Measurements from ENCODE around the gene PCDHA8.
"Not testable (repeated sequence)": the region's sequence is repeated elsewhere in the genome, so short reads cannot be mapped to it uniquely, and the experiment has no call there.

Gene PCDHA8

GRCh38 chr5:140849831-140850634, 9.0 kb downstream of the PCDHA8 start:
- H3K9me3 Mint-ChIP-seq, H3K27ac Mint-ChIP-seq, ATAC-seq: not testable (repeated sequence)

GRCh38 chr5:140855772-140856674, 15.0 kb downstream of the PCDHA8 start, which contains the start of gene PCDHA10:
PCDHA10 (plus strand) TSS chr5:140855897; CDS start chr5:140856049, 152 bp downstream.
- no peaks in the 10 kb centered on the region for H3K9me3 Mint-ChIP-seq
- no peak within 1 kb of the TSS for H3K4me3 Mint-ChIP-seq
- no peak within 1 kb of the TSS for H3K27ac Mint-ChIP-seq
- ATAC-seq = no peak
- no peaks in the 10 kb centered on the region for H3K36me3 Mint-ChIP-seq
- no peak for DNase-seq (ENCODE audit: low spot score in 2 of 2)
- no peaks in the 10 kb centered on the region for H3K4me1 Mint-ChIP-seq

More at GRCh38 chr5:140849831-140850634, 9.0 kb downstream of the PCDHA8 start:
- H3K36me3 Mint-ChIP-seq; H3K4me1 Mint-ChIP-seq; DNase-seq (ENCODE audit: low spot score in 2 of 2); H3K4me3 Mint-ChIP-seq: not testable (repeated sequence)

- Mint-ChIP-seq H3K36me3 (no peaks in the 10 kb centered on the region), H3K27ac (no peak overlapping the region), H3K9me3 (no peaks in the 10 kb centered on the region), H3K4me1 (no peaks in the 10 kb centered on the region), H3K4me3 (no peak overlapping the region)
- DNase-seq (ENCODE audit: low spot score in 2 of 2) = no peak
- no peak for ATAC-seq
These were observed 16.4 kb downstream of the PCDHA8 start for GRCh38 chr5:140857177-140857986.

DNA sequence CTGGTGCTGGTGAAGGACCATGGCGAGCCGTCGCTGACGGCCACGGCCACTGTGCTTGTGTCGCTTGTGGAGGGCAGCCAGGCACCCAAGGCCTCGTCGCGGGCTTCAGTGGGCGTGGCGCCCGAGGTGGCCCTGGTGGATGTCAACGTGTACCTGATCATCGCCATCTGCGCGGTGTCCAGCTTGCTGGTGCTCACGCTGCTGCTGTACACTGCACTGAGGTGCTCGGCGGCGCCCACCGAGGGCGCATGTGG, 16.9 kb downstream of the PCDHA8 start:
- H3K27ac Mint-ChIP-seq = no peak overlapping the region
- no peaks in the 10 kb centered on the region for H3K36me3 Mint-ChIP-seq
- no peak for DNase-seq (ENCODE audit: low spot score in 2 of 2)
- H3K4me1 Mint-ChIP-seq = no peaks in the 10 kb centered on the region
- no peak for ATAC-seq
- H3K4me3 Mint-ChIP-seq = no peak overlapping the region
- no peaks in the 10 kb centered on the region for H3K9me3 Mint-ChIP-seq

GRCh38 chr5:140862441-140863295, 21.7 kb downstream of the PCDHA8 start:
- DNase-seq (ENCODE audit: low spot score in 2 of 2) = no peak
- H3K9me3 Mint-ChIP-seq = peaks cover 3% of the 10 kb centered on the region
- no peak overlapping the region for H3K27ac Mint-ChIP-seq
- H3K36me3 Mint-ChIP-seq = no peaks in the 10 kb centered on the region
- H3K4me1 Mint-ChIP-seq = no peaks in the 10 kb centered on the region
- H3K4me3 Mint-ChIP-seq = no peak overlapping the region
- ATAC-seq = no peak

GRCh38 chr5:140868721-140869554, 28.0 kb downstream of the PCDHA8 start, which contains the start of gene PCDHA11:
PCDHA11 (plus strand) TSS chr5:140868957; CDS start chr5:140869104, 147 bp downstream.
- Mint-ChIP-seq H3K9me3 (peaks cover 3% of the 10 kb centered on the region), H3K4me3 (no peak within 1 kb of the TSS), H3K36me3 (no peaks in the 10 kb centered on the region)

GRCh38 chr5:140869555-140869886, 28.5 kb downstream of the PCDHA8 start:
- no peak for ATAC-seq
- Mint-ChIP-seq H3K9me3 (peaks cover under 1% of the 10 kb centered on the region), H3K36me3 (no peaks in the 10 kb centered on the region), H3K4me1 (no peaks in the 10 kb centered on the region), H3K4me3 (no peak overlapping the region), H3K27ac (no peak overlapping the region)
- DNase-seq (ENCODE audit: low spot score in 2 of 2) = no peak

More at GRCh38 chr5:140868721-140869554, 28.0 kb downstream of the PCDHA8 start, which contains the start of gene PCDHA11:
- H3K4me1 Mint-ChIP-seq = no peaks in the 10 kb centered on the region
- no peak within 1 kb of the TSS for H3K27ac Mint-ChIP-seq
- ATAC-seq (no peak), DNase-seq (ENCODE audit: low spot score in 2 of 2) (no peak)

DNA sequence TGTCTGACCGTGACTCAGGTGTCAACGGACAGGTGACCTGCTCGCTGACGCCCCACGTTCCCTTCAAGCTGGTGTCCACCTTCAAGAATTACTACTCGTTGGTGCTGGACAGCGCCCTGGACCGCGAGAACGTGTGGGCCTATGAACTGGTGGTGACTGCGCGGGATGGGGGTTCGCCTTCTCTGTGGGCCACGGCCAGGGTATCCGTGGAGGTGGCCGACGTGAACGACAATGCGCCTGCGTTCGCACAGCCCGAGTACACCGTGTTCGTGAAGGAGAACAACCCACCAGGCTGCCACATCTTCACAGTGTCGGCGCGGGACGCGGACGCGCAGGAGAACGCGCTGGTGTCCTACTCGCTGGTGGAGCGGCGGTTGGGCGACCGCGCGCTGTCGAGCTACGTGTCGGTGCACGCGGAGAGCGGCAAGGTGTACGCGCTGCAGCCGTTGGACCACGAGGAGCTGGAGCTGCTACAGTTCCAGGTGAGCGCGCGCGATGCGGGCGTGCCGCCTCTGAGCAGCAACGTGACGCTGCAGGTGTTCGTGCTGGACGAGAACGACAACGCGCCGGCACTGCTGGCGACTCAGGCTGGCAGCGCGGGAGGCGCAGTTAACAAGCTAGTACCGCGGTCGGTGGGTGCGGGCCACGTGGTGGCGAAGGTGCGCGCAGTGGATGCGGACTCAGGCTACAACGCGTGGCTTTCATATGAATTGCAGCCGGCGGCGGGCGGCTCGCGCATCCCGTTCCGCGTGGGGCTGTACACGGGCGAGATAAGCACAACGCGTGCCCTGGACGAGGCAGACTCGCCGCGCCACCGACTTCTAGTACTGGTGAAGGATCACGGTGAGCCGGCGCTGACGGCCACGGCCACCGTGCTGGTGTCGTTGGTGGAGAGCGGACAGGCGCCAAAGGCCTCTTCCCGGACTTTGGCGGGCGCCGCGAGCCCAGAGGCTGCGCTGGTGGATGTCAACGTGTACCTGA, 29.5 kb downstream of the PCDHA8 start:
- no peaks in the 10 kb centered on the region for H3K4me1 Mint-ChIP-seq
- DNase-seq (ENCODE audit: low spot score in 2 of 2) (no peak), ATAC-seq (no peak)
- no peaks in the 10 kb centered on the region for H3K36me3 Mint-ChIP-seq
- no peak overlapping the region for H3K27ac Mint-ChIP-seq
- no peaks in the 10 kb centered on the region for H3K9me3 Mint-ChIP-seq
- H3K4me3 Mint-ChIP-seq = no peak overlapping the region

DNA sequence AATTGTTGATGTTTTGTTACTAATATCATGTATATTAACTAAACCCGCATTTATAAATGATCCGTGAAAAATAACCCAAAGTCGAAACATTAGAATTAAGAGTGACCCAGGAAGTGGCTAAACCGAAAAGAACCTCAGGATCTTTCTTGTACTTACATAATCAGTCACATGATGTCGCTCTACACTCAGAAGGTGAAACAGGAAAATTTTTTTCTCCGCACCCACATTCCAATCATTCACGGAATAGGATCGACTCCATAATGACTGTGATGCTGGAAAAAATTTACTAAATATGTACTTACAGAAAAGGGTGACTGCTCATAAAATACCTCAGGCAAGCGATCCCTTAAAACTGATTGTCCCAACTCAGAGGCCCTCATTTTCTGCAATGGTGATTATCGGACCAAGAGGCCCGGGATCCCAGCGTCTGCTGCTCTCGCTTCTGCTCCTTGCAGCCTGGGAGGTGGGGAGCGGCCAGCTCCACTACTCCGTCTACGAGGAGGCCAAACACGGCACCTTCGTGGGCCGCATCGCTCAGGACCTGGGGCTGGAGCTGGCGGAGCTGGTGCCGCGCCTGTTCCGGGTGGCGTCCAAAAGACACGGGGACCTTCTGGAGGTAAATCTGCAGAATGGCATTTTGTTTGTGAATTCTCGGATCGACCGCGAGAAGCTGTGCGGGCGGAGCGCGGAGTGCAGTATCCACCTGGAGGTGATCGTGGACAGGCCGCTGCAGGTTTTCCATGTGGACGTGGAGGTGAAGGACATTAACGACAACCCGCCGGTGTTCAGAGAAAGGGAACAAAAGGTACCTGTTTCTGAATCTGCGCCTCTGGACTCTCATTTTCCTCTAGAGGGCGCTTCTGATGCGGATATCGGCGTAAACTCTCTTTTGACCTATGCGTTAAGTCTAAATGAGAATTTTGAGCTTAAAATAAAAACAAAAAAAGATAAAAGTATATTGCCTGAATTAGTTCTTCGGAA, 34.4 kb downstream of the PCDHA8 start, which contains the start of gene PCDHA12:
PCDHA12 (plus strand) TSS at position 224 of the 981 bp plus-strand sequence; CDS start at position 389, 165 bp downstream.
- Mint-ChIP-seq H3K4me3 (no peak within 1 kb of the TSS), H3K27ac (no peak within 1 kb of the TSS), H3K9me3 (peaks cover 5% of the 10 kb centered on the region), H3K4me1 (no peaks in the 10 kb centered on the region), H3K36me3 (no peaks in the 10 kb centered on the region)
- DNase-seq (ENCODE audit: low spot score in 2 of 2) (no peak), ATAC-seq (no peak)

GRCh38 chr5:140876541-140877261, 35.7 kb downstream of the PCDHA8 start:
- not testable (repeated sequence) for H3K36me3 Mint-ChIP-seq; DNase-seq (ENCODE audit: low spot score in 2 of 2); H3K4me1 Mint-ChIP-seq; H3K4me3 Mint-ChIP-seq; H3K9me3 Mint-ChIP-seq; ATAC-seq; H3K27ac Mint-ChIP-seq

- Mint-ChIP-seq H3K4me3 (no peak overlapping the region), H3K36me3 (no peaks in the 10 kb centered on the region), H3K27ac (no peak overlapping the region), H3K4me1 (no peaks in the 10 kb centered on the region), H3K9me3 (peaks cover 8% of the 10 kb centered on the region)
- no peak for DNase-seq (ENCODE audit: low spot score in 2 of 2)
- no peak for ATAC-seq
These were observed 36.2 kb downstream of the PCDHA8 start for GRCh38 chr5:140877262-140877581.
